ENCODE results near the gene KLHL13. TPM values are rescaled to one million over a fixed set of nuclear protein-coding genes. Genes with fewer than 3 reads are reported as not detected.
"Not testable (repeated sequence)": the region's sequence is repeated elsewhere in the genome, so short reads cannot be mapped to it uniquely, and the experiment has no call there.

KLHL13 gene
- total RNA-seq, 1 experiment from 2014 or later, result 5.3 TPM

- peak; percentile 13 for DNase-seq (ENCODE audit: extremely low read depth, low read depth)
These were observed 119.6 kb downstream of the KLHL13 start for GRCh38 chrX:117996918-117997480.

- no peak for DNase-seq (ENCODE audit: extremely low read depth, low read depth)
These were observed 120.2 kb downstream of the KLHL13 start for GRCh38 chrX:117996408-117996807.

GRCh38 chrX:117995378-117995777, 121.2 kb downstream of the KLHL13 start:
- no peak for DNase-seq (ENCODE audit: extremely low read depth, low read depth)

- no peak for DNase-seq (ENCODE audit: extremely low read depth, low read depth)
These were observed 124.4 kb downstream of the KLHL13 start for GRCh38 chrX:117992192-117992723.

GRCh38 chrX:117990438-117990837, 126.2 kb downstream of the KLHL13 start:
- DNase-seq (ENCODE audit: extremely low read depth, low read depth), result no peak

GRCh38 chrX:117989512-117989911, 127.1 kb downstream of the KLHL13 start:
- no peak for DNase-seq (ENCODE audit: extremely low read depth, low read depth)

- DNase-seq (ENCODE audit: extremely low read depth, low read depth), result no peak
These were observed 129.2 kb downstream of the KLHL13 start for GRCh38 chrX:117987373-117987772.

- DNase-seq (ENCODE audit: extremely low read depth, low read depth), result peak; percentile 5
These were observed 131.4 kb downstream of the KLHL13 start for GRCh38 chrX:117985241-117985640.

GRCh38 chrX:117982694-117983392, 133.8 kb downstream of the KLHL13 start:
- DNase-seq (ENCODE audit: extremely low read depth, low read depth), result no peak

- DNase-seq (ENCODE audit: extremely low read depth, low read depth), result no peak
These were observed 138.2 kb downstream of the KLHL13 start for GRCh38 chrX:117978402-117978801.

GRCh38 chrX:117977526-117977925, 139.1 kb downstream of the KLHL13 start:
- DNase-seq (ENCODE audit: extremely low read depth, low read depth), result no peak

- no peak for DNase-seq (ENCODE audit: extremely low read depth, low read depth)
These were observed 143.4 kb downstream of the KLHL13 start for GRCh38 chrX:117973110-117973807.

GRCh38 chrX:117972711-117973109, 143.9 kb downstream of the KLHL13 start:
- DNase-seq (ENCODE audit: extremely low read depth, low read depth), result no peak

GRCh38 chrX:117969782-117970181, 146.8 kb downstream of the KLHL13 start:
- DNase-seq (ENCODE audit: extremely low read depth, low read depth), result no peak

- no peak for DNase-seq (ENCODE audit: extremely low read depth, low read depth)
These were observed 147.3 kb downstream of the KLHL13 start for GRCh38 chrX:117969328-117969727.

GRCh38 chrX:117959045-117959444, 157.6 kb downstream of the KLHL13 start:
- DNase-seq (ENCODE audit: extremely low read depth, low read depth), result no peak

- DNase-seq (ENCODE audit: extremely low read depth, low read depth), result no peak
These were observed 159.5 kb downstream of the KLHL13 start for GRCh38 chrX:117957128-117957527.

- not testable (repeated sequence) for DNase-seq (ENCODE audit: extremely low read depth, low read depth)
These were observed 177.3 kb downstream of the KLHL13 start for GRCh38 chrX:117939296-117939695.

- DNase-seq (ENCODE audit: extremely low read depth, low read depth), result no peak
These were observed 180.5 kb downstream of the KLHL13 start for GRCh38 chrX:117936118-117936517.

GRCh38 chrX:117930116-117930515, 186.5 kb downstream of the KLHL13 start:
- not testable (repeated sequence) for DNase-seq (ENCODE audit: extremely low read depth, low read depth)

GRCh38 chrX:117919755-117920154, 196.9 kb downstream of the KLHL13 start:
- DNase-seq (ENCODE audit: extremely low read depth, low read depth), result no peak

- no peak for DNase-seq (ENCODE audit: extremely low read depth, low read depth)
These were observed 206.4 kb downstream of the KLHL13 start for GRCh38 chrX:117910216-117910615.

Measured in NCI-H460 (cell line).